Spinal cord (tissue), 10 donors: ENCODE data around the gene STAC3. TPM values are rescaled to one million over a fixed set of nuclear protein-coding genes. Genes with fewer than 3 reads are reported as not detected.

ENCODE experiments used
- DNase-seq, 6 donors: peaks; one replicate each; pipeline versions ENCODE4 v3.0.0 to v3.0.0-alpha.2; 2013 to 2015; ENCODE audit warnings: low spot score in 6 of 6, low read depth in 4 of 6
- H3K27ac ChIP-seq: one replicate; pipeline ENCODE4 v1.5.1; 2013; ENCODE audit warnings: low read depth, low read length, control low read depth
- H3K27me3 ChIP-seq: one replicate; pipeline ENCODE4 v1.6.1; 2013; ENCODE audit warnings: low read length; ENCODE audit not compliant: control insufficient read depth, insufficient read depth
- H3K36me3 ChIP-seq: one replicate; pipeline ENCODE4 v1.6.1; 2013; ENCODE audit warnings: low read length; ENCODE audit not compliant: control insufficient read depth, insufficient read depth
- H3K4me1 ChIP-seq: one replicate; pipeline ENCODE4 v1.6.1; 2013; ENCODE audit warnings: low read length; ENCODE audit not compliant: control insufficient read depth, insufficient read depth
- H3K4me3 ChIP-seq: one replicate; pipeline ENCODE4 v1.5.1; 2013; ENCODE audit warnings: low read depth, low read length, control low read depth
- H3K9me3 ChIP-seq: one replicate; pipeline ENCODE4 v1.6.1; 2013; ENCODE audit warnings: low read length; ENCODE audit not compliant: control insufficient read depth, insufficient read depth
- WGBS: methylation state at CpG from one replicate; pipeline ENCODE4 v1.1.5; 2013; ENCODE audit warnings: missing lambda C conversion rate; ENCODE audit not compliant: insufficient coverage; 5-methylcytosine and 5-hydroxymethylcytosine counted together
- polyA plus RNA-seq, 2 donors: library from polyadenylated mRNA; unstranded; fragments of 120-200 nt; gene quantifications; one replicate each; pipeline ENCODE4 v1.2.1, GENCODE V29; 2013; ENCODE audit not compliant: insufficient read length in 2 of 2
- total RNA-seq, 2 donors: library from RNA; depleted of rRNA in 1 of 2; stranded (reverse); fragments of 120-200 nt in 1 of 2; fragments of >200 nt in 1 of 2; gene quantifications; one replicate each; pipeline versions ENCODE4 v1.2.3 to v1.2.4, GENCODE V29; 2013 to 2014
- donor health status: healthy.

The STAC3 gene
- total and polyA plus RNA-seq, 4 donors = 1.7 to 10.9 (median 3.1) TPM

GRCh38 chr12:57255916-57256315, 4.9 kb upstream of the STAC3 start:
- Histone ChIP-seq H3K27me3 (no peaks in the 10 kb centered on the region), H3K9me3 (no peaks in the 10 kb centered on the region), H3K4me3 (no peak overlapping the region), H3K27ac (no peak overlapping the region), H3K36me3 (peaks cover 46% of the 10 kb centered on the region), H3K4me1 (no peaks in the 10 kb centered on the region)
- DNase-seq = no peak
- 98% methylated on average over 4 of the region's 6 CpGs for WGBS

DNA sequence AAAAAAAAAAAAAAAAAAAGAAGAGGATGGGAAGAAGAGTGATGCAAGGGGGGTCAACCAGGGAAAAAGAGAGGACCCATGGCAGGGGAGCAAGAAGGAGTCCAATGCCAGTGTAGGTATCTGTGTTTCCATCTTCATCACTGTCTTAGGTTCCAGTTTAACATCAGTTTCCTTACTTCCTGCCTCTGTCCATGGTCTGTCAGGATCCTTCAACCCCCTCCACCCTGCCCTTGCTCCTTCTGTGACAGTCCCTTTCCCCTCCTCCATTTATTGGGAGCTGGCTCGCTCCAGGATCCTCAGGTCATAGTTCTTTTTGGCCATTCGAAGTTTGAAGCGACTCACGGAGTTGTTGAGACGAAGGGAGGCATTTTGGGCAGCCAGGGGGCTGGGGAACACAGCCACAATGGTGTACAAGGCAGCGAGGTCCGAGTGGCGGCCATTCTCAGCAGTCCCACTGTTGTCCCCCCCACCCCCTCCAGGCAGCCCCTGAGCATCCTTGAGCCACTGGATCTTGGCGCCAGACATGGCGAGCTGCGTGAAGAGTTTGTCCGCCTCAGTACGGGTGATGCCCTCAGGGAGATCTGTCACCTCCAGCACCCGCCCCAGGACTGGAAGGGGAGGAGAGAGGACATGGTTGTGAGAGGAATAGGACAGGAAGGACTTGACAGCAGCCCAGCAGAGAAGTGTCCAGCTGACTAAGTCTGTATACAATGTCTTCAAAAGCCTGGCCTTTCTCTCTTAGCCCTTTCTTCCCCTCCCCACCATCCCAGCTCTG, 3.7 kb upstream of the STAC3 start:
- Histone ChIP-seq H3K27ac (no peak overlapping the region), H3K27me3 (no peaks in the 10 kb centered on the region), H3K4me3 (no peak overlapping the region), H3K36me3 (peaks cover 42% of the 10 kb centered on the region), H3K4me1 (no peaks in the 10 kb centered on the region), H3K9me3 (no peaks in the 10 kb centered on the region)
- DNase-seq = no peak
- 97% methylated on average over 13 of the region's 14 CpGs for WGBS

DNA sequence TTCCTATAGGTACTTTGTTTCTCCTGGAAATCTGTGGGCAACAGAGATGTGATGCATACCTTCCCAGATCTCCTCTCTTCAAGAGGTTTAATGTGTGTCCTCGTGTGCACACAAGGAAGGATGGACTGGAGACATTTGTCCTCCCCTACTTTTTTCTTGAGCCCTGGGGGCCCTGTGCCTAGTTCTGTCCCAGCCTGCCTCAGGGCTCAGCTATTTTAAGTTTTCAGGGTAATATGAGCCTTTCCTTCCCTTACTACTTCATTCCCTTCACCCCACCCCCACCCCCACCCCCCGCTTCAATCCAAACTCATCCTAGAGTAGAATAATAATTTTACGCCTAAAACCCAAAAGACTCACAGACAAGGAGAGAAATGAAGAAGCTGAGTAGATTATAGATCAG, 446 bp downstream of the STAC3 start:
- H3K4me1 ChIP-seq = no peaks in the 10 kb centered on the region
- H3K9me3 ChIP-seq = no peaks in the 10 kb centered on the region
- WGBS = no CpG with 5 or more reads among the region's 3 CpGs
- H3K27me3 ChIP-seq = no peaks in the 10 kb centered on the region
- no peak overlapping the region for H3K27ac ChIP-seq
- DNase-seq = no peak
- peaks cover 15% of the 10 kb centered on the region for H3K36me3 ChIP-seq
- H3K4me3 ChIP-seq = no peak overlapping the region

GRCh38 chr12:57248934-57249742, 1.8 kb downstream of the STAC3 start:
- peaks cover 3% of the 10 kb centered on the region for H3K4me1 ChIP-seq
- DNase-seq = no peak
- no peak overlapping the region for H3K4me3 ChIP-seq
- no peaks in the 10 kb centered on the region for H3K9me3 ChIP-seq
- no peak overlapping the region for H3K27ac ChIP-seq
- peaks cover 6% of the 10 kb centered on the region for H3K36me3 ChIP-seq
- 83% methylated on average over 1 of the region's 7 CpGs for WGBS
- H3K27me3 ChIP-seq = no peaks in the 10 kb centered on the region

DNA sequence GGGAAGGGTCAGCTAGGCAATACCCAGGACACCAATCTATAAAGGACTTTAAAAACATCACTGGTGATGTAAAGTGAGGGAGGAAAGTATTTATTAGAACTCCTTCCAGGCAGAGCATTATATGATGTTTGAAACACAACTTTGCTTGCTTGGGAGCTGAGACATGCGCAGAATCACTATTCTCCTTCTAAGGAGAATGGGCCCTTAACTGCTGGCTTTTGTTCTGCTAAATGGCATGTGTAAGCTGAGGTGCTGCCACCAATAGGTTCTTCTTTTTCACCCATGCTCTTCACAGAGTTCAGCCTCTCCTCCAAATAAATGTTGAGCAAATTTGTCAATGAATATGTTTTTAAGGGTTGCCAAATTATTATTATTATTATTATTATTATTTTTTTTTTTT, 3.9 kb downstream of the STAC3 start:
- WGBS = 100% methylated on average over 1 of the region's 1 CpG
- peaks cover 2% of the 10 kb centered on the region for H3K36me3 ChIP-seq
- H3K27ac ChIP-seq = no peak overlapping the region
- no peaks in the 10 kb centered on the region for H3K9me3 ChIP-seq
- DNase-seq = peak in 1 of 6 donors; percentile 46
- H3K4me3 ChIP-seq = no peak overlapping the region
- H3K4me1 ChIP-seq = peaks cover 24% of the 10 kb centered on the region
- H3K27me3 ChIP-seq = peaks cover 18% of the 10 kb centered on the region

DNA sequence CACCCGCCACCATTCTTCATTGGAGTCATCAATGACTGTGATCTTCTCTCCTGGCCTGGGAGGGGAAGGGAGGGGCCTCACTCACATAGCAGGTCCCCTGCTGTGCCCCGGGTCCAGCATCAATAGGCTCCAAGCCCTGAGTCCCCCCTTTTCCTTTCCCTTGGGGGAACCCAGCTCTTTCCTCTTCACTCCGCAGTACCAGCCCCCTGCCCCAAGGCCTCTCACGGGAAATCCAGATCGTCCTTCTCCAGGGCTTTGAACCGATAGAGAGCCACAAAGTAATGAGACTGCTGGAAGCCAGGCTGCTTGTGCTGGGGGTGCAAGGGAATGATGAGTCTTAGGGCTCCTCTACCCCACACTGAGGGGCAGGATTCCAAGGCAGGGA, 6.7 kb downstream of the STAC3 start:
- H3K4me1 ChIP-seq = peaks cover 49% of the 10 kb centered on the region
- no CpG with 5 or more reads among the region's 6 CpGs for WGBS
- no peak overlapping the region for H3K4me3 ChIP-seq
- no peak for DNase-seq
- no peaks in the 10 kb centered on the region for H3K9me3 ChIP-seq
- H3K27ac ChIP-seq = no peak overlapping the region
- no peaks in the 10 kb centered on the region for H3K36me3 ChIP-seq
- peaks cover 45% of the 10 kb centered on the region for H3K27me3 ChIP-seq

- peaks cover 55% of the 10 kb centered on the region for H3K4me1 ChIP-seq
- H3K27me3 ChIP-seq = peaks cover 50% of the 10 kb centered on the region
- H3K9me3 ChIP-seq = no peaks in the 10 kb centered on the region
- H3K27ac ChIP-seq = no peak overlapping the region
- DNase-seq = peak in 2 of 6 donors; percentile 89 to 90
- H3K36me3 ChIP-seq = no peaks in the 10 kb centered on the region
- peak overlapping the region; percentile 38 for H3K4me3 ChIP-seq
- 5% methylated on average over 26 of the region's 41 CpGs for WGBS
Observed at GRCh38 chr12:57243521-57244311, 7.3 kb downstream of the STAC3 start.

DNA sequence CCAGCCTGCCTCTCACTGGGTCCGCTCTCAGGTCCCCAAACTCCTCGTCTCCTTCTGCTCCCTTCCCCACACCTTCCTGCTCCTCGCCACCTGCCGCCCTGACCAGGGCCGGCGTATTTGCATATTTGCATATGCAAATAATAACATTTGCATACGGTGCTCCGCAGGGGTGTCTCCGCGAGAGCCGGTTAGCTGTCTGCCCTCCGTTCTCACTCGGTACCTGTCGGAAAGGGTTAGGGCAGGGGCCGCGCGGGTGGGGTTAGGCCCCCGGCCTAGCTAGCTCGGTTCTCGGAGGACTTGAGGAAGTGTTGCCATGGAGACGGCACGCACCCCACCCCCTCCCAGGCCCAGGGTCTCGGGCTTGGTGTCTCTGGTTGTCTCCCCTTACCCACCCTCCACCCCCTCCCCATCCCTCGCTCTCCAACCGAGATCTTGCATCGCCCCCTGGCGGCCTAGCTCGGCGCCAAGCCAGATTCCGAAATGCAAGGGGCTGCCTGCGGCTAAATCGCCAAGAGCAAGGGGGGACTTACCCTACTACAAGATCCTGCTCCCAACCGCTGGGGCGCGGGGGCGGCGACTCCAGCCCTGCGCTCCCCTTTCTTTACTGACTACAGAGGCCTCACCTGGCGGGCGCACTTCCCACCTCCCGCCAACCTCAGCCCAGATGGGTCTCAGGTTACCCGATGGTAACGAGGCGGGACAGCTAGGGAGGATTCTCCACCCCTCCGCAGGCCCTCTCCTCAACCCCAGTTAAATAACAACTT, 8.1 kb downstream of the STAC3 start:
- peak in 4 of 6 donors; percentile 83 to 98 (median 91) for DNase-seq
- WGBS = 1% methylated on average over 41 of the region's 45 CpGs
- Histone ChIP-seq H3K27me3 (peaks cover 59% of the 10 kb centered on the region), H3K9me3 (no peaks in the 10 kb centered on the region), H3K4me1 (peaks cover 64% of the 10 kb centered on the region), H3K36me3 (no peaks in the 10 kb centered on the region), H3K4me3 (peak overlapping the region; percentile 38), H3K27ac (no peak overlapping the region)

- 2% methylated on average over 16 of the region's 18 CpGs for WGBS
Observed at GRCh38 chr12:57242329-57242690, 8.7 kb downstream of the STAC3 start.

More at GRCh38 chr12:57242329-57242690, 8.7 kb downstream of the STAC3 start:
- peak overlapping the region; percentile 38 for H3K4me3 ChIP-seq
- peak in 2 of 6 donors; percentile 93 to 95 for DNase-seq
- peaks cover 69% of the 10 kb centered on the region for H3K4me1 ChIP-seq
- no peak overlapping the region for H3K27ac ChIP-seq
- no peaks in the 10 kb centered on the region for H3K9me3 ChIP-seq
- H3K36me3 ChIP-seq = no peaks in the 10 kb centered on the region
- H3K27me3 ChIP-seq = peaks cover 64% of the 10 kb centered on the region
